Stomach (tissue), 9 donors: ENCODE data around the gene ANKRD23. TPM values are rescaled to one million over a fixed set of nuclear protein-coding genes. Genes with fewer than 3 reads are reported as not detected.

Source experiments
- DNase-seq, 2 donors: peaks; one replicate each; pipeline versions ENCODE4 v3.0.0 to v3.0.0-alpha.2; 2013 to 2019
- H3K27ac ChIP-seq, 5 donors: fragments of 200-600 bp in 4 of 5; sonication (generic) in 4 of 5; one replicate each; pipeline ENCODE4 v1.5.1; 2013 to 2019; ENCODE audit warnings: mild to moderate bottlenecking in 1 of 5, moderate library complexity in 1 of 5
- H3K27me3 ChIP-seq, 3 donors: fragments of 200-600 bp; sonication (generic); one replicate each; pipeline ENCODE4 v1.5.1; 2017 to 2019; ENCODE audit warnings: mixed run types in 1 of 3
- H3K36me3 ChIP-seq, 4 donors: fragments of 200-600 bp; sonication (generic); 1 replicate in 3 of 4; 2 replicates in 1 of 4; pipeline ENCODE4 v1.5.1; 2016 to 2019
- H3K4me1 ChIP-seq, 4 donors: fragments of 200-600 bp; sonication (generic); one replicate each; pipeline ENCODE4 v1.5.1; 2016 to 2019
- H3K4me3 ChIP-seq, 4 donors: fragments of 200-600 bp; sonication (generic) in 3 of 4; one replicate each; pipeline ENCODE4 v1.5.1; 2016 to 2019; ENCODE audit warnings: mild to moderate bottlenecking in 1 of 4
- H3K9me3 ChIP-seq, 4 donors: fragments of 200-600 bp; sonication (generic); one replicate each; pipeline ENCODE4 v1.5.1; 2016 to 2019
- CTCF ChIP-seq, 7 experiments: fragments of 450-650 bp in 4 of 7; fragments of 200-600 bp in 3 of 7; sonication (generic) in 3 of 7; IDR thresholded peaks; one replicate each; pipeline ENCODE4 v1.5.1; 2016 to 2019; ENCODE audit warnings: antibody characterized with exemption in 7 of 7, control low read depth in 2 of 7, mild to moderate bottlenecking in 1 of 7
- EP300 ChIP-seq: sonication (generic); formaldehyde crosslinking; IDR thresholded peaks from one replicate; pipeline ENCODE4 v1.6.1; 2017; ENCODE audit warnings: antibody characterized with exemption
- POLR2A ChIP-seq, 4 donors: fragments of 450-650 bp; IDR thresholded peaks; one replicate each; pipeline ENCODE4 v1.6.1; 2016; ENCODE audit warnings: antibody characterized with exemption in 4 of 4, control low read depth in 2 of 4, mild to moderate bottlenecking in 1 of 4, moderate library complexity in 1 of 4
- POLR2AphosphoS5 ChIP-seq, 3 donors: sonication (generic); formaldehyde crosslinking; IDR thresholded peaks; one replicate each; pipeline ENCODE4 v1.6.1; 2016; ENCODE audit warnings: antibody characterized with exemption in 3 of 3
- WGBS, 5 donors: extraction: QIAGEN DNeasy Blood & Tissue Kit in 3 of 5; methylation state at CpG; one replicate each; pipeline versions ENCODE4 v1.1.5 to v1.1.7; 2013 to 2018; 5-methylcytosine and 5-hydroxymethylcytosine counted together
- intact Hi-C: fragments of 100-400 bp; cut with DNase I; formaldehyde crosslinking; loops from one replicate; pipeline ENCODE4 v1.15.1; 2023; ENCODE audit warnings: low total_unique reads
- polyA plus RNA-seq, 3 donors: library from polyadenylated mRNA; stranded (reverse); fragments of 200-250 nt; gene quantifications; one replicate each; pipeline ENCODE4 v1.2.3, GENCODE V29; 2013
- total RNA-seq, 5 donors: library from RNA; depleted of rRNA; stranded (reverse); fragments of >200 nt; gene quantifications; one replicate each; pipeline versions ENCODE4 v1.1.0 to v1.2.3, GENCODE V29; 2014 to 2016
- donor health status: healthy with polysubstance abuse.
- donor health status: Bipolar disorder and iron deficiency.
- donor health status: healthy.

ANKRD23 gene
- total and polyA plus RNA-seq, 8 donors: 1.00 to 3.6 (median 2.3) TPM; not detected in 1

- no peak overlapping the region for H3K4me3 ChIP-seq
- intact Hi-C loops: no loop called here
- peak overlapping the region in 3 of 5 donors; percentile 50 to 58 (median 54) for H3K27ac ChIP-seq
- TF ChIP-seq POLR2AphosphoS5 (IDR thresholded peaks at IDR 0.05): no peak
- no peak for TF ChIP-seq CTCF (IDR thresholded peaks at IDR 0.05)
- no peak for TF ChIP-seq POLR2A (IDR thresholded peaks at IDR 0.05)
- TF ChIP-seq EP300: no peak
- WGBS, 5 donors: 36 to 51% (median 48%) methylated on average over 18 of the region's 18 CpGs
- no peaks in the 10 kb centered on the region for H3K9me3 ChIP-seq
- peak in 1 of 2 donors; percentile 62 for DNase-seq
- no peaks in the 10 kb centered on the region for H3K36me3 ChIP-seq
- peaks cover 0 to 19% (median 0%) of the 10 kb centered on the region in 3 donors for H3K27me3 ChIP-seq
- H3K4me1 ChIP-seq: peaks cover 25 to 53% (median 31%) of the 10 kb centered on the region in 4 donors
These were observed 30.5 kb upstream of the ANKRD23 start for GRCh38 chr2:96874198-96874831.

GRCh38 chr2:96873651-96874096, 29.9 kb upstream of the ANKRD23 start:
- peaks cover 0 to 22% (median 0%) of the 10 kb centered on the region in 3 donors for H3K27me3 ChIP-seq
- WGBS, 5 donors: 51 to 64% (median 60%) methylated on average over 8 of the region's 8 CpGs
- intact Hi-C loops: no loop called here
- H3K4me3 ChIP-seq: no peak overlapping the region
- no peaks in the 10 kb centered on the region for H3K9me3 ChIP-seq
- no peaks in the 10 kb centered on the region for H3K36me3 ChIP-seq
- H3K4me1 ChIP-seq: peaks cover 25 to 53% (median 34%) of the 10 kb centered on the region in 4 donors
- H3K27ac ChIP-seq: peak overlapping the region in 4 of 5 donors; percentile 37 to 58 (median 52)
- no peak for DNase-seq
- TF ChIP-seq POLR2A (IDR thresholded peaks at IDR 0.05) (no peak), CTCF (IDR thresholded peaks at IDR 0.05) (no peak), POLR2AphosphoS5 (IDR thresholded peaks at IDR 0.05) (no peak), EP300 (no peak)

- Histone ChIP-seq H3K27ac (peak overlapping the region in 3 of 5 donors; percentile 37 to 54 (median 50)), H3K36me3 (no peaks in the 10 kb centered on the region), H3K4me1 (peaks cover 29 to 60% (median 40%) of the 10 kb centered on the region in 4 donors), H3K4me3 (no peak overlapping the region), H3K9me3 (no peaks in the 10 kb centered on the region), H3K27me3 (peaks cover 0 to 22% (median 0%) of the 10 kb centered on the region in 3 donors)
- DNase-seq: peak in 1 of 2 donors; percentile 60
- TF ChIP-seq CTCF (IDR thresholded peaks at IDR 0.05): no peak
- no peak for TF ChIP-seq POLR2A (IDR thresholded peaks at IDR 0.05)
- TF ChIP-seq POLR2AphosphoS5 (IDR thresholded peaks at IDR 0.05): no peak
- no peak for TF ChIP-seq EP300
- intact Hi-C loops: no loop called here
- WGBS, 5 donors: 52 to 72% (median 59%) methylated on average over 14 of the region's 14 CpGs
These were observed 28.9 kb upstream of the ANKRD23 start for GRCh38 chr2:96872591-96873349.

- 6 to 14% (median 7%) methylated on average over 12 to 13 of the region's 13 CpGs for whole genome bisulfite sequencing, 5 donors
- peak; percentile 64 to 82 for DNase-seq
- Histone ChIP-seq H3K36me3 (peaks cover 8 to 17% (median 13%) of the 10 kb centered on the region in 4 donors), H3K27ac (peak overlapping the region; percentile 91 to 99 (median 97)), H3K4me3 (peak overlapping the region; percentile 60 to 99 (median 96)), H3K4me1 (peaks cover 49 to 81% (median 60%) of the 10 kb centered on the region in 4 donors), H3K9me3 (no peaks in the 10 kb centered on the region), H3K27me3 (peaks cover 0 to 22% (median 0%) of the 10 kb centered on the region in 3 donors)
- intact Hi-C loops: no loop called here
- TF ChIP-seq CTCF (IDR thresholded peaks at IDR 0.05): no peak
- TF ChIP-seq POLR2AphosphoS5 (IDR thresholded peaks at IDR 0.05): peak in 1 of 3 donors; percentile 36
- TF ChIP-seq EP300: no peak
- no peak for TF ChIP-seq POLR2A (IDR thresholded peaks at IDR 0.05)
These were observed 26.9 kb upstream of the ANKRD23 start for GRCh38 chr2:96870626-96871255.
